DND-41 (cell line): ENCODE data around the gene TNN.

Experiments
- CTCF ChIP-seq: IDR thresholded peaks from 2 replicates; pipeline ENCODE4 v1.5.1; 2012; ENCODE audit warnings: borderline replicate concordance, low read length, moderate library complexity, mild to moderate bottlenecking; ENCODE audit not compliant: poor library complexity, severe bottlenecking; ENCODE audit errors: extremely low read depth
- EZH2 ChIP-seq: IDR thresholded peaks from 3 replicates; pipeline ENCODE4 v1.6.1; 2012; ENCODE audit warnings: borderline replicate concordance, low read depth, mild to moderate bottlenecking, moderate library complexity, low read length, inconsistent platforms; ENCODE audit not compliant: severe bottlenecking

- TF ChIP-seq CTCF (no peak), EZH2 (no peak)
Observed at GRCh38 chr1:175164751-175165150, 97.1 kb downstream of the TNN start.
